ENCODE results near the gene MAMDC2.
"Not testable (repeated sequence)": the region's sequence is repeated elsewhere in the genome, so short reads cannot be mapped to it uniquely, and the experiment has no call there.

The MAMDC2 gene

DNA sequence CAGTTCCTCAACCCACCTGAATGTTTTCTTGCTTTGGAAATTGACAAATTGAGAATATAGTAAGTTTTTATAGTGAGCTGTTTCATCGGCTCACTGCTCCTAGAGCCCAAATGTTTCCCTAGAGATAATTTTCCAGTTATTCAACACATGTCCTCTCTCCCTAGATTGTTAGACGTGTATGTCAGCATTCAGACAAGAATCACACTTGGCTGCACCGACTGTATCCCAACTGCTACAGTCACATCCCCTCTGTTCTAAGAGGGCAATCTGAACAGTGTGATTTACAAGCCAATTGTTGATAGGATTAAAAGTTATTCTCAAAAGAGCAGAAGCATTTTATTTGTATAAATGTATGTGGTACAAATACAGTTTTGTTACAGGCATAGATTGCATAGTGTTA is 93.9 kb downstream of the MAMDC2 start:
- peak; percentile 41 for DNase-seq

- DNase-seq, result no peak
Observed at GRCh38 chr9:70142101-70142500, 98.5 kb downstream of the MAMDC2 start.

DNA sequence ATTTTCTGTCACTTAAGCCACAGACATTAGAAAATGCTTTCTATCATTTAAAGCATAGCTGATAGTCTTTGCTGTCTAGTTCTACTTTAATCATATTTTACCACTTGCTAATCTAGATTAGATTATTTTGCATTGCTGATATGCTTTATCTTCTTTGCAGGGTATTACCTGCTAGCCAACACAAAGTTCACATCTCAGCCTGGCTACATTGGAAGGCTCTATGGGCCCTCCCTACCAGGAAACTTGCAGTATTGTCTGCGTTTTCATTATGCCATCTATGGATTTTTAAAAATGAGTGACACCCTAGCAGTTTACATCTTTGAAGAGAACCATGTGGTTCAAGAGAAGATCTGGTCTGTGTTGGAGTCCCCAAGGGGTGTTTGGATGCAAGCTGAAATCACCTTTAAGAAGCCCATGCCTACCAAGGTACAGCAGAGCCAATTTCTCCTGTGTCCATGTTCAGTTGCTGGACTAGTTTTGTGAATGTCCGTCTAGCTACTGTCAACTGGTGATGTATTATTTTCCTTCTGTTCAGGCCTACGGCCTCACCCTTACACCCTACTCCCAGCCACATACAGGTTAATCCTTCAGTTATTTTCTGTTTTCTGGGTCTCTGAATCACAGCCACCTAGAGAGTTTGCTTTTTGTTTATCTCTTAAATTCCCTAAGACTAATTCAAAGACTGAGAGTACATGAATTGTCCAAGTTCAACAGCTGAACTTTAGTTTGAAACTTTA is 99.9 kb downstream of the MAMDC2 start:
- no peak for DNase-seq

DNA sequence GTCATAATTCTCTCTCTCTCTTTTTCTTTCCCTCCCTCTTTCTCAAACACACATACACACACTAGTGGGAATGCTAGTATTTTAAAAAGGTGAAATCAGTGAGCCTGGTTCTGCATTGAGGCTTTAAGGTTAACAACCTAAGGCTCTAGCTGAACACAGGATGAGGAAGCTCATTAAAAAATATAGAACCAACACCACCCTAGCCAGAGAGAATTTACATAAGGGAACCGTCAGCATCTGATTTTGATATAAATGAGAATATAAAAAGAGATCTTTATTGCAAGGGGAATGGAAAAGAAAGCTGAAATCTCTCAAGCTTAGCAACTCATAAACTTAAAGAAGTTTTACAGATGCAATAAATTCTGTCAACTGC is 100.5 kb downstream of the MAMDC2 start:
- no peak for DNase-seq

DNA sequence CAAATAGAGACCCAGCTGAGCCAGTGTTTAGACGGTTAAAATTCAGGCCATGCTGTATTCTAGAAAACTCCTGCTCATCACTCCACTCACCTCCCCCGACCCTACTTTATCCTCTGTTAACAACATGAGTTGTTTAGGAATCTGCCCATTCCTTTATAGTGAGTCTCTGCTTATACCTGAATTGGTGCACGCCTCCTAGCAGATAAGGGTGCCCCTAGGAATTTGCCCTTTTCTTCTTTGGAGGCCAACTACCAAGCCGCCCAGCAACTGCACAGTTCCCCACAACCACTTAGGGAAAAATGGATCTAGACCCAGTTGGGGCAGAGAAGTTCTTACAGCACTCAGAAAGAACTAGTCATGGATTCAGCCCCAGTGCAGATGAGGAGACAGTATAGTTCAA is 102.3 kb downstream of the MAMDC2 start:
- no peak for DNase-seq

DNA sequence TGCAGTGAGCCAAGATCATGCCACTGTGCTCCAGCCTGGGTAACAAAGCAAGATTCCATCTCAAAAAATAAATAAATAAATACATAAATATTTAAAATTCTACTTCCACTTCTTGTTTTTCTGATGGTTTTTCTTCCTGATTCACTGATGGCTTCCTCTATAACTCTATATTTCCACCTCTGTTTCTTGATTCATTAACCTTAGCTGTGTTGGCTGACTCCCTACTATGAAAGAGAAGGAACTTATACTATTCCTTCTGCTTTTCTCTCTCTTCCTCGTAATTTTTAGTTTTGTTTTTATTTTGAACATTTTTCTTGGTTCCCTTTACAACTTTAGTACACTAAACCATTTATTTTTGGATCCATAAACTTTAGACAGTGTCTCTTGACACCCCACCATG is 103.5 kb downstream of the MAMDC2 start:
- DNase-seq, result no peak

DNA sequence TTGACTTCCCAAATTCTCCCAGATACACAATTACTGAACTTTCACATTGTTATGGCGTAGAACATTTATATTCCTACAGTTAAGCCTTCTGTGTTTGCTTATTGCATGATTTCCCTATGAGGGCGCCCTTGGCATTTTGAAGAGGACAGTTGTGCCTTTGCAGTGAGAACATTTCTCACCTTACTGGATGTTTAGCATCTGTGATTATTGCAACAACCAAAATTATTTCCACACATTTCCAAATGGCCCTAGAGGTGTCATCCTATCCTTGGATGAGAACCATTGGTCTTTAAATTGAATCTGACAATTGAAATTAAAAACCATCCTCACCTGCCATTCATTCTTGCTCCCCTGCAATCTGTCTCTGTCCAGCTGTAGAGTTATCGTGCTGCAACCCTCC is 104.0 kb downstream of the MAMDC2 start:
- no peak for DNase-seq

DNA sequence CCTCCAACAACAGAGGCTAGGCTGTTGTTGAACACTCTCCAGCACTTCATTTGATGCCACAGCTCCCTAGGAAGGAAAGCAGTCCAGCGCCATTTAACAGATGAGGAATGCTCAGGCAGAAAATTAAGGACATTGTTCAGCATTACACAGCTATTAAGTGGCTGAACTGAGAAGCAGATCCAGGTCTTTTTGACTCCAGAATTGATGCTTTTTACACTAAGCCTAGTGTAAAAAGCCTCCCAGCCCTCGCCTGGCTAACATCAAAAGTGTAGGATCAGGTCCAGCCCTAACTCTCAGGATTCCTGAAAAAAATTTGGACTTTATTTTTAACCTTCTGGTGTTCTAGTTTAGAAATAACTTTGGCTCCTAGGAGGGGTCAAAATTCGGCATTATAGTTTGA is 108.7 kb downstream of the MAMDC2 start:
- no peak for DNase-seq

- DNase-seq, result no peak
Observed at GRCh38 chr9:70156729-70157128, 113.1 kb downstream of the MAMDC2 start.

DNA sequence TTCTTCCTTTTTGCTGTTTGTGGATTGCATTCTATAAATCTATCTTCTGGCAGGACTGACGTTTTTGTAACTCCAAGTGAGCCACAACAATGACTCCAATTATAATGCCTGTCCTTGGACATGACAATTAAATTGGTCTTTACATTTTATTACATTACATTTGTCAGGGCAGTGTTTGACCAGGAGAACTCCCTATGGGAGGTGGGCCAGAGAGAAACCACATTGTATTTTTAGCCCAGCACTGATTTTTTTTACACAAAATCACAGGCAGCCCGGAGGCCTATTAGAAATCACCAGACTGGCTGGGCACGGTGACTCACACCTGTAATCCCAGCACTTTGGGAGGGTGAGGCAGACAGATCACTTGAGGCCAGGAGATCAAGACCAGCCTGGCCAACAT is 116.0 kb downstream of the MAMDC2 start:
- DNase-seq, result no peak

DNA sequence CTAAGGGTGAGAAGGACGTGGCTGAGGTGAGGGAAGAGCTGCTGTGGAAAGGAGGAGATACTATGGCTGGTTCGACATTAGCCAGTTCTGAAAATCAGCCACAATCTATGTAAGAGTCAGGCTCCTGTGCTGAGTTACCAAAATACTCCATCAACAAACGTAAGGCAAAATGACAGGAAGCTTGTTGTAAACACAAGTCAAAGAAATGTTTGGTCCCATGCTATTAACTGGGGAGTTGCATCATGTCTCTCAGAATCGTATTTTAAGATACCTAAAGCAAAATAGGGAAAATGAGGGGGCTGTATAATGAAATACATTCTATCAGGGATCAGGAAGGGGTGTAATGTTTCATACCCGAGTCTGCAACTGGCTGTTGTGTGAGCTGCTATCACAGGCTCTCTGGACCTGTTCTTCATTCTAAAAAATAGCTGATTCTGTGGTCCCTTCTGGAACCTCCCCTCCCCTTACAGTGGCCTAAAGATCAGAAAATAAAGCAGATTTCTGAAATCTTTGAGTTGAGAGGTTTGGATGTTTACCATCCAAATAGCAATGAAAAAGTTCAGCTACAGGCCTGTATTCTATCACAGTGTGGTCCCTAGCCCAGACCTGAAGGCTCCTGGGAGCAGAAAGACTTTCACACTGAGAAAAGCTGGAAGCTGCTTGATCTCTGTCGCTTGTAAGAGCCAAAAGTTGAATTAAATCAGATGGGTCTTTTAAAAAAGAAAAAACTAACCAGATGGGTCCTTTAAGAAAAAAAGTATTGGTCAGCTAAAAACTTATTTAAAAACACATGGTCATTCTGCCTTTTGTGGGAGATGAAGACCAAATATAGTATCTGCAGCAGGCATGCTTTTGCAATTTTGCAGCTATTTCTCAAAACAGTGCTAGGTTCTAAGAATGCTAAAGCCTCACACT is 117.3 kb downstream of the MAMDC2 start:
- DNase-seq, result no peak

- DNase-seq, result no peak
Observed at GRCh38 chr9:70165006-70165602, 121.5 kb downstream of the MAMDC2 start.

DNA sequence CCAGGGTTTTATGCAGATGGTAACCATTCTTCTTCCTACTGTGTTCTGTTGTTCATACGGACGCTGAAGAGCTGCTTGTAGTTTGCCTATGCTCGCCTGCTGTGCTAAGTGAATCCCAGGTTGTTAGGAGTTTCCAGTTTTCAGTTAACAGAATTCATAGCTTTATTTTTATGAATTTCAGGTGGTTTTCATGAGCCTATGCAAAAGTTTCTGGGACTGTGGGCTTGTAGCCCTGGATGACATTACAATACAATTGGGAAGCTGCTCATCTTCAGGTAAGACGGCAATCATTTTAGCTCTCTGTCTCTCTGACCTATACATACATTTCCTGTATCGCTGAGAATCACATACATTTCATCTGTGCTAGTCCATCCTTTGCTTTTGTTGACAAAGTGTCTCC is 124.9 kb downstream of the MAMDC2 start:
- no peak for DNase-seq

DNA sequence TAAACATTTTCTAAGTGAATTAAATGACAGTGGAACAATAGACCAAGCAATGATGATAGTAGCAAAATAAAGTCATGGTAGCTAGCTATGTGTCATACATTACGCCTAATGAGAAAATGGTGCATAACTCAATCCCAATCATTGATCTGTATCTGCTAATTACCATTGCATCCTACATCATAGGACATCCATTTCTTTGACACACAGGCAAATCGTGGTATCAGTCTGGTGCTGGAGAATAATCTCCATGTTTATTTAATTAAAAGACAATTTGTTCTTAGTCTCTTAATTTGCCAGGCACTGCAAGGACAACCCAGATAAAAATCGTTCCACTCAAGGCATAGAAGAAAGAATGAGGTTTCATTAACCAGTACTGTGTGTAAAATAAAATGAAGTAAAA is 125.6 kb downstream of the MAMDC2 start:
- no peak for DNase-seq

GRCh38 chr9:70170151-70170790 is 126.6 kb downstream of the MAMDC2 start:
- no peak for DNase-seq

GRCh38 chr9:70172532-70172931 is 128.9 kb downstream of the MAMDC2 start:
- DNase-seq, result no peak

GRCh38 chr9:70177121-70177520 is 133.5 kb downstream of the MAMDC2 start:
- no peak for DNase-seq

GRCh38 chr9:70192707-70193106 is 149.1 kb downstream of the MAMDC2 start:
- DNase-seq, result no peak

GRCh38 chr9:70195456-70195855 is 151.8 kb downstream of the MAMDC2 start:
- no peak for DNase-seq

DNA sequence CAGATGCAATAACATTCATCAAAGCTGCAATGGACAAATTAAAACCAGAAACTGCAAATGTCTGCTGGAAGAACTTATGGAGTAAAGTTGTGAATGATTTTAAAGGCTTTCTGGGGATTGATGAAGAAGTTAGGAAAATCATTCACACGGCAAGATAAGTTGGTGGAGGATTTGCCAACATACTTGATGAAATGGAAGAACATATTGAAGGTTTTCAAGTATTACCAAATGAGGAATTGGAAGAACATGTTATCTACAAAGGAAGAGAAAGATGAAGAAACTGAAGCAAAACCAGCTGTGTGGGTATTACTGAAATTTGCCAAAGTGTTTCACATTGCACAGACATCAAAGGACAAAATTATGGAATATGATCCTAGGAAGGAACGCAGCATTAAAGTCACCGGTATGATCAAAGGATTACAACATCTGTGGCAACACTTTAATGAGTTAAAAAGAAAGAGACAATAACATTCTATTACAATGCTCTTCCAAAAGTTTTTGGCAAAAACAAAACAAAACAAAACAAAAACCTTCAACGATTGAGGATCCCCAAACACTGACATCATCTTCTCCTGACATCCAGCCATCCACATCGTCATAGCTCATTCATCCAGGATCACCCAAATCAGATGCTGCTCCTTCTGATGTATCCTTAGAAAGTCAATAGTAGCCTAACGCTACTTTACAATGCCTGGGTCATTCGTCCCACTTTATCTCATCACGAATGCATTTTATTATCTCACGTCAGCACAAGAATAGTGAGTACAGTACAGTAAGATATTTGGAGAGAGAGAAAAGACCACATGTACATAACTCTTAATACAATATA is 153.8 kb downstream of the MAMDC2 start:
- no peak for DNase-seq

GRCh38 chr9:70204743-70205142 is 161.1 kb downstream of the MAMDC2 start:
- DNase-seq, result not testable (repeated sequence)

DNA sequence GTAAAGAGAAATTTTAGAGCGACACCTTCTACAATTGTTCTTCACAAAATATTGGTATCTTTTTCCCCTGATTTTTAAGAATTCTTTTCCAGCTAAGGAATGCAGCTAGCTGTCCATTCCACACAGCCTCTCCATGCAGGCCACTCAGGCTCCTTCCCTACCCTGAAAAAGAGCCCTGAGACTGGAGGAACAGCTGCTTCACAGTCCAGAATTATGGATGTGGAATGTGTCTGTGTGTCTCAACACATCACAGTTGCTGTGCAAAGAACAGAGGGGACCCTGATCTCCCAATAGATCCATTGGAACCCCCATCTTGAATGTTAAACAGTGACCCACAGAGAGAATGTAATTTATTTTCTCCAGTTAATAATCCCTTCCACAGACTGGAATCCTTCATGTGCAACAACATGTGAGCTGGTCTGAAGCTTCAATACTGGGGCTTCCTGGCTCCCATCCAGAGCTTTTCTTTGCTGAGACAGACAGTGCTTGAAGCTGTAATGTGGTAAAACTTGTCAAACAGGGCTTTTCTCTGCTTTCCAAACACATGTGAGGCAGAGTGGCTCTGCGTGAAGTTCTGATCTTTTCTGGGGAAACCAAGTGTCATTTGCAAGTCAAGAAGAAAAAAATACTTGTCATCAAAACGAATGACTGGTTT is 161.8 kb downstream of the MAMDC2 start:
- DNase-seq, result no peak

All from kidney glomerular epithelial cell (primary cell).